H1 (cell line): ENCODE measurements around the gene VIT. TPM values are rescaled to one million over a fixed set of nuclear protein-coding genes. Genes with fewer than 3 reads are reported as not detected.

ENCODE experiments used
- MAX ChIP-seq: IDR thresholded peaks from 2 replicates; pipeline ENCODE4 v1.6.1; 2012; ENCODE audit warnings: inconsistent platforms
- polyA plus RNA-seq, 7 experiments: library from polyadenylated mRNA; depleted of rRNA in 3 of 7; stranded (reverse) in 5 of 7; unstranded in 2 of 7; fragments of >200 nt in 5 of 7; fragments of 200-250 nt in 2 of 7; gene quantifications; 1 replicate in 5 of 7; 2 replicates in 1 of 7; 4 replicates in 1 of 7; pipeline versions ENCODE4 v1.2.1 to v1.2.3, GENCODE V29; 2011 to 2013; ENCODE audit warnings: missing spikeins in 2 of 7, mixed read lengths in 2 of 7
- total RNA-seq: library from RNA; stranded (reverse); fragmentation: NEBNext Ultra II Directional; extraction: Animal tissue kit (Norgen Biotek cat#: 25700); gene quantifications from 2 replicates; pipeline ENCODE4 v1.2.1, GENCODE V29; 2021
- TF ChIP-seq, protein P1 (sequence below): fragments of 300-600 bp; sonication (generic); IDR thresholded peaks from 2 replicates; pipeline ENCODE4 v1.7.1; 2012; ENCODE audit warnings: low read length, moderate library complexity, mild to moderate bottlenecking, inconsistent platforms; ENCODE audit not compliant: insufficient replicate concordance

VIT gene
- total and polyA plus RNA-seq, 2 of the 8 experiments (the other 6 are each of a cell fraction or from before 2014, with no cell fraction given): 0.03 TPM; not detected in 1

GRCh38 chr2:36792951-36793350, 96.4 kb downstream of the VIT start (continued):
- TF ChIP-seq, protein P1, sequence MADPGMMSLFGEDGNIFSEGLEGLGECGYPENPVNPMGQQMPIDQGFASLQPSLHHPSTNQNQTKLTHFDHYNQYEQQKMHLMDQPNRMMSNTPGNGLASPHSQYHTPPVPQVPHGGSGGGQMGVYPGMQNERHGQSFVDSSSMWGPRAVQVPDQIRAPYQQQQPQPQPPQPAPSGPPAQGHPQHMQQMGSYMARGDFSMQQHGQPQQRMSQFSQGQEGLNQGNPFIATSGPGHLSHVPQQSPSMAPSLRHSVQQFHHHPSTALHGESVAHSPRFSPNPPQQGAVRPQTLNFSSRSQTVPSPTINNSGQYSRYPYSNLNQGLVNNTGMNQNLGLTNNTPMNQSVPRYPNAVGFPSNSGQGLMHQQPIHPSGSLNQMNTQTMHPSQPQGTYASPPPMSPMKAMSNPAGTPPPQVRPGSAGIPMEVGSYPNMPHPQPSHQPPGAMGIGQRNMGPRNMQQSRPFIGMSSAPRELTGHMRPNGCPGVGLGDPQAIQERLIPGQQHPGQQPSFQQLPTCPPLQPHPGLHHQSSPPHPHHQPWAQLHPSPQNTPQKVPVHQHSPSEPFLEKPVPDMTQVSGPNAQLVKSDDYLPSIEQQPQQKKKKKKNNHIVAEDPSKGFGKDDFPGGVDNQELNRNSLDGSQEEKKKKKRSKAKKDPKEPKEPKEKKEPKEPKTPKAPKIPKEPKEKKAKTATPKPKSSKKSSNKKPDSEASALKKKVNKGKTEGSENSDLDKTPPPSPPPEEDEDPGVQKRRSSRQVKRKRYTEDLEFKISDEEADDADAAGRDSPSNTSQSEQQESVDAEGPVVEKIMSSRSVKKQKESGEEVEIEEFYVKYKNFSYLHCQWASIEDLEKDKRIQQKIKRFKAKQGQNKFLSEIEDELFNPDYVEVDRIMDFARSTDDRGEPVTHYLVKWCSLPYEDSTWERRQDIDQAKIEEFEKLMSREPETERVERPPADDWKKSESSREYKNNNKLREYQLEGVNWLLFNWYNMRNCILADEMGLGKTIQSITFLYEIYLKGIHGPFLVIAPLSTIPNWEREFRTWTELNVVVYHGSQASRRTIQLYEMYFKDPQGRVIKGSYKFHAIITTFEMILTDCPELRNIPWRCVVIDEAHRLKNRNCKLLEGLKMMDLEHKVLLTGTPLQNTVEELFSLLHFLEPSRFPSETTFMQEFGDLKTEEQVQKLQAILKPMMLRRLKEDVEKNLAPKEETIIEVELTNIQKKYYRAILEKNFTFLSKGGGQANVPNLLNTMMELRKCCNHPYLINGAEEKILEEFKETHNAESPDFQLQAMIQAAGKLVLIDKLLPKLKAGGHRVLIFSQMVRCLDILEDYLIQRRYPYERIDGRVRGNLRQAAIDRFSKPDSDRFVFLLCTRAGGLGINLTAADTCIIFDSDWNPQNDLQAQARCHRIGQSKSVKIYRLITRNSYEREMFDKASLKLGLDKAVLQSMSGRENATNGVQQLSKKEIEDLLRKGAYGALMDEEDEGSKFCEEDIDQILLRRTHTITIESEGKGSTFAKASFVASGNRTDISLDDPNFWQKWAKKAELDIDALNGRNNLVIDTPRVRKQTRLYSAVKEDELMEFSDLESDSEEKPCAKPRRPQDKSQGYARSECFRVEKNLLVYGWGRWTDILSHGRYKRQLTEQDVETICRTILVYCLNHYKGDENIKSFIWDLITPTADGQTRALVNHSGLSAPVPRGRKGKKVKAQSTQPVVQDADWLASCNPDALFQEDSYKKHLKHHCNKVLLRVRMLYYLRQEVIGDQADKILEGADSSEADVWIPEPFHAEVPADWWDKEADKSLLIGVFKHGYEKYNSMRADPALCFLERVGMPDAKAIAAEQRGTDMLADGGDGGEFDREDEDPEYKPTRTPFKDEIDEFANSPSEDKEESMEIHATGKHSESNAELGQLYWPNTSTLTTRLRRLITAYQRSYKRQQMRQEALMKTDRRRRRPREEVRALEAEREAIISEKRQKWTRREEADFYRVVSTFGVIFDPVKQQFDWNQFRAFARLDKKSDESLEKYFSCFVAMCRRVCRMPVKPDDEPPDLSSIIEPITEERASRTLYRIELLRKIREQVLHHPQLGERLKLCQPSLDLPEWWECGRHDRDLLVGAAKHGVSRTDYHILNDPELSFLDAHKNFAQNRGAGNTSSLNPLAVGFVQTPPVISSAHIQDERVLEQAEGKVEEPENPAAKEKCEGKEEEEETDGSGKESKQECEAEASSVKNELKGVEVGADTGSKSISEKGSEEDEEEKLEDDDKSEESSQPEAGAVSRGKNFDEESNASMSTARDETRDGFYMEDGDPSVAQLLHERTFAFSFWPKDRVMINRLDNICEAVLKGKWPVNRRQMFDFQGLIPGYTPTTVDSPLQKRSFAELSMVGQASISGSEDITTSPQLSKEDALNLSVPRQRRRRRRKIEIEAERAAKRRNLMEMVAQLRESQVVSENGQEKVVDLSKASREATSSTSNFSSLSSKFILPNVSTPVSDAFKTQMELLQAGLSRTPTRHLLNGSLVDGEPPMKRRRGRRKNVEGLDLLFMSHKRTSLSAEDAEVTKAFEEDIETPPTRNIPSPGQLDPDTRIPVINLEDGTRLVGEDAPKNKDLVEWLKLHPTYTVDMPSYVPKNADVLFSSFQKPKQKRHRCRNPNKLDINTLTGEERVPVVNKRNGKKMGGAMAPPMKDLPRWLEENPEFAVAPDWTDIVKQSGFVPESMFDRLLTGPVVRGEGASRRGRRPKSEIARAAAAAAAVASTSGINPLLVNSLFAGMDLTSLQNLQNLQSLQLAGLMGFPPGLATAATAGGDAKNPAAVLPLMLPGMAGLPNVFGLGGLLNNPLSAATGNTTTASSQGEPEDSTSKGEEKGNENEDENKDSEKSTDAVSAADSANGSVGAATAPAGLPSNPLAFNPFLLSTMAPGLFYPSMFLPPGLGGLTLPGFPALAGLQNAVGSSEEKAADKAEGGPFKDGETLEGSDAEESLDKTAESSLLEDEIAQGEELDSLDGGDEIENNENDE: no peak
- TF ChIP-seq MAX: no peak
- TF ChIP-seq, all 59 proteins: peak for 0
